ENCODE measurements around the gene APOA5.
A peak's percentile ranks its signal among the peaks of the same experiment; 100 is the strongest.

The APOA5 gene

GRCh38 chr11:116788534-116788933, 3.1 kb downstream of the APOA5 start:
- no peak for DNase-seq (ENCODE audit: low read depth)
- TF ChIP-seq CTCF (IDR thresholded peaks at IDR 0.05; ENCODE audit: low read depth, low read length) (no peak), MYC (IDR thresholded peaks at IDR 0.05; ENCODE audit: low read depth, low read length) (no peak), POLR2A (IDR thresholded peaks at IDR 0.05; ENCODE audit: extremely low read depth, insufficient read length) (no peak), MAX (IDR thresholded peaks at IDR 0.05; ENCODE audit: low read depth, low read length) (no peak)
- peak overlapping the region; percentile 98 for H3K4me3 ChIP-seq (ENCODE audit: low read depth, low read length)

- TF ChIP-seq CTCF (IDR thresholded peaks at IDR 0.05; ENCODE audit: low read depth, low read length): no peak
- peak; percentile 82 for TF ChIP-seq MAX (IDR thresholded peaks at IDR 0.05; ENCODE audit: low read depth, low read length)
- peak; percentile 80 for TF ChIP-seq MYC (IDR thresholded peaks at IDR 0.05; ENCODE audit: low read depth, low read length)
- peak; percentile 87 for TF ChIP-seq POLR2A (IDR thresholded peaks at IDR 0.05; ENCODE audit: extremely low read depth, insufficient read length)
- DNase-seq (ENCODE audit: low read depth): peak; percentile 77
These were observed 3.7 kb downstream of the APOA5 start, which contains the start of gene ZPR1 for GRCh38 chr11:116787786-116788486. Gene ZPR1, minus strand, starts transcription at chr11:116788023. Its CDS starts 33 bp downstream, at chr11:116787990.

GRCh38 chr11:116787436-116787785, 4.3 kb downstream of the APOA5 start:
- H3K4me3 ChIP-seq (ENCODE audit: low read depth, low read length): peak overlapping the region; percentile 98
- TF ChIP-seq MYC (IDR thresholded peaks at IDR 0.05; ENCODE audit: low read depth, low read length) (no peak), CTCF (IDR thresholded peaks at IDR 0.05; ENCODE audit: low read depth, low read length) (no peak), POLR2A (IDR thresholded peaks at IDR 0.05; ENCODE audit: extremely low read depth, insufficient read length) (no peak), MAX (IDR thresholded peaks at IDR 0.05; ENCODE audit: low read depth, low read length) (no peak)
- no peak for DNase-seq (ENCODE audit: low read depth)

More at GRCh38 chr11:116787786-116788486, 3.7 kb downstream of the APOA5 start, which contains the start of gene ZPR1:
- H3K4me3 ChIP-seq (ENCODE audit: low read depth, low read length): peak within 1 kb of the TSS; percentile 98

GRCh38 chr11:116786966-116787365, 4.7 kb downstream of the APOA5 start:
- peak overlapping the region; percentile 98 for H3K4me3 ChIP-seq (ENCODE audit: low read depth, low read length)
- no peak for DNase-seq (ENCODE audit: low read depth)
- TF ChIP-seq CTCF (IDR thresholded peaks at IDR 0.05; ENCODE audit: low read depth, low read length): no peak
- no peak for TF ChIP-seq POLR2A (IDR thresholded peaks at IDR 0.05; ENCODE audit: extremely low read depth, insufficient read length)
- TF ChIP-seq MAX (IDR thresholded peaks at IDR 0.05; ENCODE audit: low read depth, low read length): no peak
- no peak for TF ChIP-seq MYC (IDR thresholded peaks at IDR 0.05; ENCODE audit: low read depth, low read length)

- no peak for DNase-seq (ENCODE audit: low read depth)
- H3K4me3 ChIP-seq (ENCODE audit: low read depth, low read length): peak overlapping the region; percentile 98
- TF ChIP-seq POLR2A (IDR thresholded peaks at IDR 0.05; ENCODE audit: extremely low read depth, insufficient read length) (no peak), CTCF (IDR thresholded peaks at IDR 0.05; ENCODE audit: low read depth, low read length) (no peak), MYC (IDR thresholded peaks at IDR 0.05; ENCODE audit: low read depth, low read length) (no peak), MAX (IDR thresholded peaks at IDR 0.05; ENCODE audit: low read depth, low read length) (no peak)
These were observed 5.4 kb downstream of the APOA5 start for GRCh38 chr11:116786326-116786725.

Data from NB4 (cell line).